GM15510 (cell line): Measurements from ENCODE around the gene DUSP19.

Experiments
- POLR2A ChIP-seq: IDR thresholded peaks from 3 replicates; pipeline ENCODE4 v1.6.1; 2011; ENCODE audit warnings: borderline replicate concordance; ENCODE audit not compliant: insufficient read length; ENCODE audit errors: extremely low read depth

Gene DUSP19, protein sequence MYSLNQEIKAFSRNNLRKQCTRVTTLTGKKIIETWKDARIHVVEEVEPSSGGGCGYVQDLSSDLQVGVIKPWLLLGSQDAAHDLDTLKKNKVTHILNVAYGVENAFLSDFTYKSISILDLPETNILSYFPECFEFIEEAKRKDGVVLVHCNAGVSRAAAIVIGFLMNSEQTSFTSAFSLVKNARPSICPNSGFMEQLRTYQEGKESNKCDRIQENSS

GRCh38 chr2:183078464-183079138 is at the start of gene DUSP19:
DUSP19 (plus strand) TSS chr2:183078747; CDS start chr2:183078934, 187 bp downstream.
- peak; percentile 52 for TF ChIP-seq POLR2A

DNA sequence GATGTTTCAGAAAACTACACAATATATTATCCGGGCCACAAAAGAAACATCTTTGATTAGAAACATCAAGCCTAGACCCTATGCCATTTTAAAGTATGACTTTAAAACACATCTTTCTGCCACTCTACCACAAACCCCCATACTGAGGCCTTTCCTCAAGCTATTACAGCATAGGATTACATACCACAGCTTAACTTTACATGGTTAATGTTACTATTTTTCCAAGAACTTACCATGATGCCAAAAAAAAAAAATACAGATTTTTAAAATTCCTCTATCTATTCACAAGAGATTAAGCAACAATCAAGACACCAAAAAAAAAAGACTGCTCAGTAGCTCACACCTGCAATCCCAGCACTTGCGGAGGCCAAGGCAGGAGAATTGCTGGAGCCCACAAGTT is 49.3 kb upstream of the DUSP19 start:
- no peak for TF ChIP-seq POLR2A

- TF ChIP-seq POLR2A = no peak
Observed at GRCh38 chr2:183031911-183032794, 46.4 kb upstream of the DUSP19 start.

- TF ChIP-seq POLR2A = no peak
Observed at GRCh38 chr2:183033951-183034350, 44.6 kb upstream of the DUSP19 start.

- no peak for TF ChIP-seq POLR2A
Observed at GRCh38 chr2:183034806-183035205, 43.7 kb upstream of the DUSP19 start.

DNA sequence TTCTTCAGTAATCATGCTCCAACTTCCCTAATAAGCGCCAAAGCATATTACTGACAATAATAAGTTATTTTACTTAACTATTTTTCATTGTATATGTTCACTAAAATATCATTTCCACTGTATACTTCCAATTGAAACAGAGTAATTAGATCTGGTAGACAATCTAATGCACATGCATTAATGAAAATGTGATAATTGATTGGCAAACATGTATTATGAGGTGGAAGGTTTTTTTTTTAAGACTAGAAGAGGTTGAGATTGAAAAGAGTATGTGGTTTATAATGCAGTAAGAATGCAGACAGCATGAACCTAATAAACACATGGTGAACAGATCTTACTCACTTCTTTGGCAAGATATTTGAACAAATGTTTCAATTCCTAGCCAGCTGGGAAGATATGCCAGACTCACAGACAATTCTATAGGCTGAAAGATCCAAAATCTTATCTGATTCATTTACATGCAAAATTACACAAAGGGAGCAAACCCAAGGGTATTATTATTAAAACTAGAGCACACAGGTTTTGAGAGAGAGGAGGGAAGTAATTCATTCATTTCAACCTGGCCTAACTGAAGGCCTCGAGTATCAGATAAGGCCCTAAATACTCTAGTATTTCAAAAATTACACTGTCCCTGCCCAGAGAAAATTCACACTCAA is 43.1 kb upstream of the DUSP19 start:
- no peak for TF ChIP-seq POLR2A

- TF ChIP-seq POLR2A = no peak
Observed at GRCh38 chr2:183035954-183036669, 42.4 kb upstream of the DUSP19 start.

DNA sequence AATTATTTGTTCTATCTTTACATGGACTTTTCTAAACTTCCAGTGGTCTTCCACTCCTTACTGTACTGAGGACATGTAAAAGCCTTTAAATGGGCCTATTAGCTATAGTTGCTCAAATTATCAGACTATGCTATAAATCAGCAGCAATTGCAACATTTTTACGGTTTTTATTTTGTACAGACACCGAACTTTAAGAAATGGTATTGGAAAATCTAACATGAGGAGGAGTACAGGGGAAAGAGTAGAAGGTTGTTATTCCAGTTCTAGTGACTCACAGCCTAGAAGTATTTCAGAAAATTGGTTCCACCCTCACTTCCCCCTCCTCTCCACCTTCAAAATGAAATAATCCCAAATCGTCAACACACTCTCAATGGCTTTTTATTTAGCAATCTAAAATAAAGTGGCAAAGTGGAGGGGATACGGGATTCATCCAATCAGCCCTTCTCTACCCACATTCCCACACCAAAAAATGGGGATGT is 41.4 kb upstream of the DUSP19 start:
- no peak for TF ChIP-seq POLR2A

DNA sequence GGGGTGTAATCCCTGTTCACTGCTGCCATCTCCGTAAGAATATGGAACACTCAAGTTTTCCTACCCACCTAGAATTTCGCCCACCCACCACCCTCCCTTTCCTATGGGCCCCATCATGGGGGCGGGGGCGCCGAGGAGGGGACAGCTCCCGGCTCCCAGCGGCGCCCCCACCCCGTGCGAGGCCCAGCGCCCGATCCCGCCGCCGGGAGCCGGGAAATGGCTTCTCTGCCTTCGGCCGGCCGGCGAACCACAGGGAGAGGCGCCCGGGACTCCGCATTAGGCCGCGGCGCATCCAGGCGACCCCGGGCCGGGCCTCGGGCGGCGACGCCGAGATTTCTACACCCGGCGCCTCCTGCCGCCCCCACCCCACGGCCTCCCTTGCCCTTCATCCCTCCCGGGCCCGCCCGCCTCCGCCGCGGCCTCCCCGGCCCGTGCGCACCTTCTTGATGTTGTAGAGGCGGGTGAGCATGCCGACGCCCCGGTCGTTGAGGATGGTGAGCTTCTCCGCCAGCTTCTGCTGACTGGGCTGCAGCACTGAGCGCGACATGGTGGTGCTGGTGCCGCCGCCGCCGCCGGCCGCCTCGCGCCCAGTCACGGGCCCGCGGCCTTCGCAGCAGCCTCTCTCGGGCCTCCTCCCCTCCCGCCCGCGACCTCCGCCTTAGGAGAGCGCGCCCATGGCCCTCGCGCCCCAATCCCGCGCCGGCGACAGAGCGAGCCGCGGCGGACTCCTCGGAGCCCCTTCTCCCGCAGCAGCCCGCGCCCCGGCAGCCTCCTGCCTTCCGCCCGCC is 40.8 kb upstream of the DUSP19 start:
- TF ChIP-seq POLR2A = no peak

GRCh38 chr2:183038341-183039300 is 39.9 kb upstream of the DUSP19 start, which contains the start of gene NCKAP1:
NCKAP1 (minus strand) TSS chr2:183038457; CDS start chr2:183038099, 358 bp downstream.
- no peak for TF ChIP-seq POLR2A

- TF ChIP-seq POLR2A = no peak
Observed at GRCh38 chr2:183040604-183041003, 37.9 kb upstream of the DUSP19 start.

GRCh38 chr2:183049420-183049819 is 29.1 kb upstream of the DUSP19 start:
- TF ChIP-seq POLR2A = no peak
